Omental fat pad (tissue), 4 donors: ENCODE measurements around the gene LCN15. TPM values are rescaled to one million over a fixed set of nuclear protein-coding genes. Genes with fewer than 3 reads are reported as not detected.

Experiments used
- ATAC-seq: fragments of 150-250 bp; one replicate; pipeline ENCODE4 v1.9.1; 2016; ENCODE audit warnings: mild to moderate bottlenecking, moderate library complexity; ENCODE audit not compliant: low FRiP score
- DNase-seq: peaks from one replicate; pipeline ENCODE4 v3.0.0-alpha.2; 2019; ENCODE audit warnings: low spot score
- total RNA-seq, 4 donors: library from RNA; depleted of rRNA; stranded (reverse); fragments of >200 nt; gene quantifications; one replicate each; pipeline ENCODE4 v1.1.0, GENCODE V29; 2016
- TF ChIP-seq, protein P1 (sequence below), 3 donors: fragments of 450-650 bp; IDR thresholded peaks; one replicate each; pipeline ENCODE4 v1.5.1; 2016 to 2017; ENCODE audit warnings: antibody characterized with exemption in 3 of 3, mild to moderate bottlenecking in 3 of 3, moderate library complexity in 2 of 3

LCN15 gene
- total RNA-seq, 4 donors from 2014 or later, result not detected

DNA sequence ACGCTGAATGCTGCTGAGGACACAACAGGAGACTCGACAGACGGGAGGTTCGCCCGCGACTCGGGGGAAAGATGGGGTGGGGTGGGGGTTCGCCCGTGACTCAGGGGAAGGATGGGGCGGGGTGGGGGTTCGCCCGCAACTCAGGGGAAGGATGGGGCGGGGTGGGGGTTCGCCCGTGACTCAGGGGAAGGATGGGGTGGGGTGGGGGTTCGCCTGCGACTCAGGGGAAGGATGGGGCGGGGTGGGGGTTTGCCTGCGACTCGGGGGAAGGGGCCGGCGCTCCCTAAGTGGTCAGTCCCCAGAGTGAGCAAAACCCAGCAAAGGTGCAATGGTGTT lies 18.2 kb downstream of the LCN15 start:
- TF ChIP-seq, protein P1, sequence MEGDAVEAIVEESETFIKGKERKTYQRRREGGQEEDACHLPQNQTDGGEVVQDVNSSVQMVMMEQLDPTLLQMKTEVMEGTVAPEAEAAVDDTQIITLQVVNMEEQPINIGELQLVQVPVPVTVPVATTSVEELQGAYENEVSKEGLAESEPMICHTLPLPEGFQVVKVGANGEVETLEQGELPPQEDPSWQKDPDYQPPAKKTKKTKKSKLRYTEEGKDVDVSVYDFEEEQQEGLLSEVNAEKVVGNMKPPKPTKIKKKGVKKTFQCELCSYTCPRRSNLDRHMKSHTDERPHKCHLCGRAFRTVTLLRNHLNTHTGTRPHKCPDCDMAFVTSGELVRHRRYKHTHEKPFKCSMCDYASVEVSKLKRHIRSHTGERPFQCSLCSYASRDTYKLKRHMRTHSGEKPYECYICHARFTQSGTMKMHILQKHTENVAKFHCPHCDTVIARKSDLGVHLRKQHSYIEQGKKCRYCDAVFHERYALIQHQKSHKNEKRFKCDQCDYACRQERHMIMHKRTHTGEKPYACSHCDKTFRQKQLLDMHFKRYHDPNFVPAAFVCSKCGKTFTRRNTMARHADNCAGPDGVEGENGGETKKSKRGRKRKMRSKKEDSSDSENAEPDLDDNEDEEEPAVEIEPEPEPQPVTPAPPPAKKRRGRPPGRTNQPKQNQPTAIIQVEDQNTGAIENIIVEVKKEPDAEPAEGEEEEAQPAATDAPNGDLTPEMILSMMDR (IDR thresholded peaks at IDR 0.05), result no peak
- DNase-seq, result no peak
- ATAC-seq, result no peak

DNA sequence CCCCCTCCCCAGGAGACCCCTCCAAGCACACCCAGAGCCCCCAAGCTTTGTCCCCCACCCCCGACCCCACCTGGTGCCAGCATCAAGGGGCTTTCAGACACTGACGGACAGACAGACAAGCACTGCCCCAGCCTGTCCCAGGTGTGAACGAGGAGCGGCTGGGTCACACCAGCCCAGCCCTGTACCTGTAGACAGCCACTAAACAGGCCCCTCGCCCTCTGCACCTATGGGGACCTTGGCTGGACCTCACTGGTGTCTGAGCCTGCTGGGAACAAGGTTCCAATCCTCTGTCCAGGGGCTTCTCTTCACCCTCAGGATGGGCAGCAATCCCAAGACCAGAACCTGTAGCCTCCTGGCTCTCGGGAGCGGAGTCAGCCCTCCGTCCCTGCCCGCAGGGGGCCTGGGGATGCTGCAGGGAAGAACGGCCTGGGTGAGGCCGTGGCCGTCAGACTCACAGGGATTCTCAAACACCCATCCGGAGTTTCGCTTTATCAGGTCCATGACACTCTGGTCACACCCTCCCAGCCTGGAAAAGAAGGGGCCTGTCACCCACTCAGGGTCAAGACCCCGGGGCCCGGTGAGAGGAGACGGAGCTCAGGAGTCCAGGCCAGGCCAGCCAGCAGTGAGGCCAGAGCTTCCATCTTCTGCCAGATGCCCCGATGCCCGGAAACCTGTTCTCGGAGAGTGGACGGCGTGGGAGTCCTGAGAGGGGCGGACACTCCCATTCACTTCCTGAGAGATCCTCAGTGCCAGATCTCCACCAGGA lies 18.7 kb downstream of the LCN15 start:
- ATAC-seq, result no peak

DNA sequence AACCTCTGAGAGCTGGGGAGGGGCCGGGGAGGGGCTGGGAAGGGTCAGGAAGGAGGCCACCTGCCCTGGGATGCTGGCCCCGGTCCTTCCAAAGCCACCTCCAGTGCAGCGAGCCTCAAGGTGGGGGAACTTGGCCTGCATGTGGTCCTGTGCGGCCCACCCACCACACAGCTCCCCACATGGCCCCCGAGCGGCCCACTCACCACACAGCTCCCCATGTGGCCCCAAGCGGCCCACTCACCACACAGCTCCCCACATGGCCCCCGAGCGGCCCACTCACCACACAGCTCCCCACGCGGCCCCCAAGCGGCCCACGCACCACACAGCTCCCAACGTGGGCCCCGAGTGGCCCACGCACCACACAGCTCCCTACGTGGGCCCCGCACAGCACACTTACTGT lies 19.5 kb downstream of the LCN15 start:
- ATAC-seq, result no peak
- TF ChIP-seq, protein P1 (IDR thresholded peaks at IDR 0.05), result no peak
- DNase-seq, result no peak

More for the DNA sequence above, 18.7 kb downstream of the LCN15 start:
- TF ChIP-seq, protein P1 (IDR thresholded peaks at IDR 0.05), result no peak
- DNase-seq, result no peak

DNA sequence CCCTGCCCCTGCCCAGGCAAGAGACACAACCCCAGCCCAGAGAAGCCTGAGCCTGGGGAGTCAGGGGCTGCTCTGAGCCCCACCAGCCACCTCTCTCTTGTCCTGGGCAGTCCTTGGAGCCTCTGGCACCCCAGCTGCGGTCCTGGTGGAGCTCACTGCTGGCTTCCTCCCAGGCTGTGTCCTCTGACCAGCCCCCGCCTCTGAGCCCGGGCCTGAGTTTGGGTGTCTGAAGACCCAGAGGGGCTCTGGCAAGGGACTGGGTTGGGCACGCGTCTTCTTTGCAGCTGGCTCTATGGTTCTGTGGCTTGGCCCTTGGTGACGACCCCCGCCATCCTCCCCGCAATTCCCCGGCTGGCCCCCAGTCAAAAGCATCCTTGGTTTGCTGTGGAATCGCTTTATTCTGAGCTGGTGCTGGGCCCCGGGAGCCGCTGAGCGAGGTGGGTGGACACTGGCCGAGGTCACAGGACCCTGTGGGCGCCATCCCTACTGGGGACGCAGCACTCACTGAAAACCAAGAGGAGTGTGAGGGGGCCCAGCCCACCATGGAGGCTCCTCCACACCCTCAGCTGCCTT lies 20.6 kb downstream of the LCN15 start:
- ATAC-seq (no peak), DNase-seq (no peak)
- TF ChIP-seq, protein P1 (IDR thresholded peaks at IDR 0.05), result no peak

DNA sequence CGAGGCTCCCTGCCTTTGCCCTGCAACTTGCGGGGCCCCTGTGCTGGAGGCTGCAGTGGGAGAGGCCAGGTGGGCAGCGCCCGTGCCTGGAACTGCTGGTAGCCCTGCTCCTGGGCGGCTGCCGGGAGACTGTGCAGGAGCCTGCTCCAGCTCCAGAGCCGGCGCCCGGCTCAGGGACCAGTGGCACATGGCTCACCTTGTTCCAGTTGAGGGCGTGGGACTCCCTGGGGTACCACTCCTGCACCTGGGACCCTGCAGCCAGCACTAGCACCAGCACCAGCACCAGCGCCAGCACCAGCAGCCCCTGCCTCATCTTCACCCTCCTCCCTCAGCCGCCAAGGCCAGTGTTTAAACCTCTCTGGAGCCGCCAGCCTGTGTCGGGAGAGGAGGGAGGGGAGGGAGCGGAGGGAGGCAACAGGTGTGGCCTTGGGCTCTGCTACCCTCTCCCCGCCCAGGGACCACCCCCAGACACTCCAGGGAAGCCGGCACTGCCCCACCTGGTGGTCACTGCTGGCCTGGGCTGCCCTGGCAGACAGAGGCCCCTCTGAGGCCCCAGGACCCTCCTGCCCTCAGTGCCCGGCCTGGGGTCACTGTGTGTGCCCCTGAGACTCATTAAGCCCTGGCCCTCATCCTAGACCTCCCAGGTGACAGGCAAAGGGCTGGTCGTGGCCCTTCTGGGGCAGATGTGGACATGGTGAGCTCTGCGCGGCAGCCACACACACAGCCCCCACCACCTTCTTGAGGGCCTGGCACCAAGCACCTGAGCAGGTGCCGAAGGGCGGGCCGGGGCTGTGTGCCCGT lies 21.5 kb downstream of the LCN15 start, which contains the start of gene LCN10:
Gene LCN10 (minus strand): TSS at position 350 of the 801 bp plus-strand sequence. CDS start 37 bp downstream, at position 313.
- no peak for ATAC-seq
- TF ChIP-seq, protein P1 (IDR thresholded peaks at IDR 0.05), result no peak
- no peak for DNase-seq

DNA sequence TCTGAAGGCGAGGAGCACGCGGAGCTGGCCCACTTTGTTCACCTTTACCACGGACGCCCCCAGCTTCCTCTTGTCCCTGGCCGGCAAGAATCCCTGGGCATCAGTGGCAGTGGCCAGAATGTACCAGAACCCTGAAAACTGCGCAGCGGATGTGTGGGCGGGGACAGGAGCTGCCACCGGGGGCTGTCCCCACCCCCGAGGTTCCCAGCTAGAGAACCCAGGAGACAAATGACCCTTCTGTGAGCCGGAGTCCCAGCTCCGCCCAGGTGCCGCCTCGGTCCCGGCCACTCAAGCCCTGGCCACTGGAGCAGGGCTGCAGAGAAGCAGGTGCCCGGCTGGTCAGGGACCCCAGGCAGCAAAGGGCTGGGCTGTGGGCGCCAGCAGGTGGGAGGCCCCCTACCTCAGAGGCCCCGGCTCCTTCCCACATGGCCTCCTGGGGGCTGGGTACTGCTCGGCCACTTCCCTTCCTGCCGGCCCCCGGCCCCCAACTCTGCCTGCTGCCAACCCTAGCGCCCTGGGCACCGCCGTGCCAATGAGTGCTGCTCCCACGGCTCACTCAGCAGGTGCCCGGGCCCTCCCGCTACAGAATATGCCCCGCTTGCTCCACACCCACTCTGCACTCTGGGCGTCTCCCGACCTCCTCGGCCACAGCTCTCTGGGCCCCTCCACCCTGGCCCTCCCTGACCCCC lies 22.3 kb downstream of the LCN15 start:
- DNase-seq, result no peak
- TF ChIP-seq, protein P1 (IDR thresholded peaks at IDR 0.05), result no peak
- ATAC-seq, result no peak
